ENCODE measurements around the gene PPM1J. TPM values are rescaled to one million over a fixed set of nuclear protein-coding genes. Genes with fewer than 3 reads are reported as not detected.

Gene PPM1J
- total and polyA plus RNA-seq, 2 of the 13 experiments (the other 11 are each of a cell fraction or from before 2014, with no cell fraction given) = 0.07 to 0.22 TPM

GRCh38 chr1:112701227-112702066 is 13.7 kb downstream of the PPM1J start (continued):
- TF ChIP-seq ATF6 (CRISPR knock-in tag; conservative IDR thresholded peaks at IDR 0.05) = no peak
- no peak for TF ChIP-seq ZMYM2 (CRISPR knock-in tag; IDR thresholded peaks at IDR 0.05)
- TF ChIP-seq ZXDC (CRISPR knock-in tag; IDR thresholded peaks at IDR 0.05) = no peak
- no peak for TF ChIP-seq ZNF607 (CRISPR knock-in tag; IDR thresholded peaks at IDR 0.05; ENCODE audit: borderline replicate concordance)
- no peak for TF ChIP-seq ZFX (CRISPR knock-in tag; IDR thresholded peaks at IDR 0.05; ENCODE audit: low read depth)
- TF ChIP-seq ZNF883 (CRISPR knock-in tag; IDR thresholded peaks at IDR 0.05; ENCODE audit: not compliant biosample characterization) = no peak
- no peak for TF ChIP-seq TFDP1 (CRISPR knock-in tag; IDR thresholded peaks at IDR 0.05; ENCODE audit: borderline replicate concordance)
- no peak for TF ChIP-seq MTA3 (CRISPR knock-in tag; IDR thresholded peaks at IDR 0.05)
- TF ChIP-seq NONO (IDR thresholded peaks at IDR 0.05) = no peak
- TF ChIP-seq NONO (CRISPR knock-in tag; conservative IDR thresholded peaks at IDR 0.05) = 0 out of 2 replicates have a peak, but pooled peaks have one; percentile 14
- TF ChIP-seq KLF6 (CRISPR knock-in tag; IDR thresholded peaks at IDR 0.05) = no peak
- no peak for TF ChIP-seq ZNF468 (CRISPR knock-in tag; IDR thresholded peaks at IDR 0.05)
- TF ChIP-seq HMGXB3 (CRISPR knock-in tag; IDR thresholded peaks at IDR 0.05; ENCODE audit: borderline replicate concordance) = no peak
- no peak for TF ChIP-seq FOXO1 (CRISPR knock-in tag; IDR thresholded peaks at IDR 0.05)
- no peak for TF ChIP-seq SP2 (CRISPR knock-in tag; IDR thresholded peaks at IDR 0.05)
- TF ChIP-seq ZZZ3 (CRISPR knock-in tag; IDR thresholded peaks at IDR 0.05; ENCODE audit: borderline replicate concordance) = no peak
- TF ChIP-seq POLR2G (IDR thresholded peaks at IDR 0.05; ENCODE audit: low read depth, low read length) = peak; percentile 27

All from HepG2 (cell line).